ENCODE data around the gene HBS1L.

Gene HBS1L

GRCh38 chr6:134950482-134950881, 104.1 kb downstream of the HBS1L start:
- no peak overlapping the region for H3K27ac ChIP-seq
- no peak for TF ChIP-seq CTCF (IDR thresholded peaks at IDR 0.05)
- no peaks in the 10 kb centered on the region for H3K36me3 ChIP-seq
- H3K9me3 ChIP-seq: no peaks in the 10 kb centered on the region
- H3K4me3 ChIP-seq (ENCODE audit: low read depth in 1 of 2, low read length in 1 of 2): no peak overlapping the region
- H3K4me1 ChIP-seq (ENCODE audit: control insufficient read depth in 1 of 2, insufficient read depth in 1 of 2, low read depth in 1 of 2, low read length in 1 of 2): no peaks in the 10 kb centered on the region
- no peaks in the 10 kb centered on the region for H3K27me3 ChIP-seq

GRCh38 chr6:134949927-134950326, 104.7 kb downstream of the HBS1L start, which contains the start of gene ALDH8A1:
TSS of gene ALDH8A1 (minus strand) at chr6:134950101. CDS start at chr6:134950053, 48 bp downstream.
- H3K36me3 ChIP-seq: no peaks in the 10 kb centered on the region
- H3K4me3 ChIP-seq (ENCODE audit: low read depth in 1 of 2, low read length in 1 of 2): no peak within 1 kb of the TSS
- no peaks in the 10 kb centered on the region for H3K4me1 ChIP-seq (ENCODE audit: control insufficient read depth in 1 of 2, insufficient read depth in 1 of 2, low read depth in 1 of 2, low read length in 1 of 2)
- no peaks in the 10 kb centered on the region for H3K27me3 ChIP-seq
- no peaks in the 10 kb centered on the region for H3K9me3 ChIP-seq
- no peak within 1 kb of the TSS for H3K27ac ChIP-seq
- TF ChIP-seq CTCF (IDR thresholded peaks at IDR 0.05): no peak

- no peak overlapping the region for H3K4me3 ChIP-seq (ENCODE audit: low read depth in 1 of 2, low read length in 1 of 2)
- TF ChIP-seq CTCF (IDR thresholded peaks at IDR 0.05): no peak
Measured at GRCh38 chr6:134948691-134949090, 105.9 kb downstream of the HBS1L start.

GRCh38 chr6:134948142-134948541, 106.5 kb downstream of the HBS1L start:
- no peak for TF ChIP-seq CTCF (IDR thresholded peaks at IDR 0.05)
- Histone ChIP-seq H3K4me1 (ENCODE audit: control insufficient read depth in 1 of 2, insufficient read depth in 1 of 2, low read depth in 1 of 2, low read length in 1 of 2) (no peaks in the 10 kb centered on the region), H3K27me3 (no peaks in the 10 kb centered on the region), H3K9me3 (no peaks in the 10 kb centered on the region), H3K36me3 (no peaks in the 10 kb centered on the region), H3K27ac (no peak overlapping the region), H3K4me3 (ENCODE audit: low read depth in 1 of 2, low read length in 1 of 2) (no peak overlapping the region)

More at GRCh38 chr6:134948691-134949090, 105.9 kb downstream of the HBS1L start:
- H3K27ac ChIP-seq: no peak overlapping the region
- H3K36me3 ChIP-seq: no peaks in the 10 kb centered on the region
- no peaks in the 10 kb centered on the region for H3K27me3 ChIP-seq
- no peaks in the 10 kb centered on the region for H3K9me3 ChIP-seq
- H3K4me1 ChIP-seq (ENCODE audit: control insufficient read depth in 1 of 2, insufficient read depth in 1 of 2, low read depth in 1 of 2, low read length in 1 of 2): no peaks in the 10 kb centered on the region

- Histone ChIP-seq H3K4me3 (ENCODE audit: low read depth in 1 of 2, low read length in 1 of 2) (no peak overlapping the region), H3K27ac (no peak overlapping the region), H3K36me3 (no peaks in the 10 kb centered on the region), H3K9me3 (no peaks in the 10 kb centered on the region), H3K4me1 (ENCODE audit: control insufficient read depth in 1 of 2, insufficient read depth in 1 of 2, low read depth in 1 of 2, low read length in 1 of 2) (no peaks in the 10 kb centered on the region), H3K27me3 (no peaks in the 10 kb centered on the region)
- TF ChIP-seq CTCF (IDR thresholded peaks at IDR 0.05): no peak
Measured at GRCh38 chr6:134945045-134945444, 109.6 kb downstream of the HBS1L start.
